Natural killer cell (primary cell): ENCODE data around the gene COPRS. TPM values are rescaled to one million over a fixed set of nuclear protein-coding genes. Genes with fewer than 3 reads are reported as not detected.

Experiments used
- ATAC-seq, 3 donors: fragments of 150-1000 bp in 2 of 3; fragments of 200-7000 bp in 1 of 3; cut with Tn5 transposase; 1 replicate in 1 of 3; 2 replicates in 2 of 3; pipeline ENCODE4 v1.10.0; 2021; ENCODE audit warnings: mild to moderate bottlenecking in 2 of 3, moderate library complexity in 2 of 3
- DNase-seq, 2 donors: peaks; one replicate each; pipeline versions ENCODE4 v3.0.0 to v3.0.0-alpha.2; 2013 to 2021; ENCODE audit warnings: mixed read lengths in 1 of 2
- H3K27ac ChIP-seq: one replicate; pipeline ENCODE4 v1.5.1; 2013; ENCODE audit warnings: mild to moderate bottlenecking, low read length
- H3K27me3 ChIP-seq: one replicate; pipeline ENCODE4 v1.6.1; 2013; ENCODE audit warnings: low read length; ENCODE audit not compliant: control insufficient read depth, insufficient read depth
- H3K36me3 ChIP-seq: one replicate; pipeline ENCODE4 v1.6.1; 2013; ENCODE audit warnings: low read length; ENCODE audit not compliant: control insufficient read depth, insufficient read depth
- H3K4me1 ChIP-seq: one replicate; pipeline ENCODE4 v1.6.1; 2013; ENCODE audit warnings: low read length; ENCODE audit not compliant: control insufficient read depth, insufficient read depth
- H3K4me3 ChIP-seq: one replicate; pipeline ENCODE4 v1.5.1; 2013; ENCODE audit warnings: low read length
- H3K9me3 ChIP-seq: one replicate; pipeline ENCODE4 v1.6.1; 2013; ENCODE audit warnings: low read length; ENCODE audit not compliant: control insufficient read depth, insufficient read depth
- H3K27ac Mint-ChIP-seq, 2 donors: one replicate each; pipeline ENCODE4 v1.8.0; 2022; ENCODE audit warnings: mild to moderate bottlenecking in 2 of 2, mixed read lengths in 2 of 2, moderate library complexity in 1 of 2
- H3K27me3 Mint-ChIP-seq, 2 donors: one replicate each; pipeline ENCODE4 v1.8.0; 2022; ENCODE audit warnings: low read depth in 2 of 2, mixed read lengths in 2 of 2
- H3K36me3 Mint-ChIP-seq: one replicate; pipeline ENCODE4 v1.8.0; 2022; ENCODE audit warnings: mixed read lengths
- H3K4me1 Mint-ChIP-seq, 2 donors: one replicate each; pipeline ENCODE4 v1.8.0; 2022; ENCODE audit warnings: mixed read lengths in 2 of 2
- H3K4me3 Mint-ChIP-seq: one replicate; pipeline ENCODE4 v1.8.0; 2022; ENCODE audit warnings: mild to moderate bottlenecking, moderate library complexity, mixed read lengths
- H3K9me3 Mint-ChIP-seq, 2 donors: one replicate each; pipeline ENCODE4 v1.8.0; 2022; ENCODE audit warnings: mixed read lengths in 2 of 2
- WGBS: methylation state at CpG from one replicate; pipeline ENCODE4 v1.1.7; 2013; ENCODE audit warnings: missing lambda C conversion rate; ENCODE audit not compliant: insufficient coverage; 5-methylcytosine and 5-hydroxymethylcytosine counted together
- intact Hi-C: fragments of 100-400 bp; cut with micrococcal nuclease; formaldehyde crosslinking; loops from one replicate; pipeline ENCODE4 v1.14.2; 2022
- total RNA-seq, 4 donors: library from RNA; stranded (reverse); fragments of 120-200 nt in 1 of 4; gene quantifications; one replicate each; pipeline versions ENCODE4 v1.2.3 to v1.2.4, GENCODE V29; 2013 to 2022
- TF ChIP-seq, protein P1 (sequence below): fragments of 200-600 bp; IDR thresholded peaks from one replicate; pipeline ENCODE4 v1.8.0; 2022; ENCODE audit warnings: antibody characterized with exemption

COPRS gene
- total RNA-seq, 3 donors from 2014 or later (not counting 1 experiment from before 2014, with no cell fraction given): 3.1 to 4.9 (median 3.4) TPM

DNA sequence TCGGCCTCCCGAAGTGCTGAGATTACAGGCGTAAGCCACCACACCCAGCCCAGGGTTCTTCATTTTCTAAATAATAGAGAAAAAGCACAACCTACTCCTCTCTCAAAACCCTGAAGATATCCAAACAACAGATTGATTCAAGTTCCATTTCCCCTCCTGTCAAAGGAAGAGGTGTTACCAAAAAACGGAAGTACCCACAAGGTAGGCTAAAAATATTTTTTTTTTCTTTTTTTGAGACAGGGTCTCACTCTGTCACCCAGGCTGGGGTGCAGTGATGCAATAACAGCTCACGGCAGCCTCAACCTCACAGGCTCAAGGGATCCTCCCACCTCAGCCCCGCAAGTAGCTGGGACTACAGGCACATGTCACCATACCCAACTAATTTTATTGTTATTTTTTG, 23.5 kb upstream of the COPRS start:
- H3K27me3 ChIP-seq: no peaks in the 10 kb centered on the region
- TF ChIP-seq, protein P1, sequence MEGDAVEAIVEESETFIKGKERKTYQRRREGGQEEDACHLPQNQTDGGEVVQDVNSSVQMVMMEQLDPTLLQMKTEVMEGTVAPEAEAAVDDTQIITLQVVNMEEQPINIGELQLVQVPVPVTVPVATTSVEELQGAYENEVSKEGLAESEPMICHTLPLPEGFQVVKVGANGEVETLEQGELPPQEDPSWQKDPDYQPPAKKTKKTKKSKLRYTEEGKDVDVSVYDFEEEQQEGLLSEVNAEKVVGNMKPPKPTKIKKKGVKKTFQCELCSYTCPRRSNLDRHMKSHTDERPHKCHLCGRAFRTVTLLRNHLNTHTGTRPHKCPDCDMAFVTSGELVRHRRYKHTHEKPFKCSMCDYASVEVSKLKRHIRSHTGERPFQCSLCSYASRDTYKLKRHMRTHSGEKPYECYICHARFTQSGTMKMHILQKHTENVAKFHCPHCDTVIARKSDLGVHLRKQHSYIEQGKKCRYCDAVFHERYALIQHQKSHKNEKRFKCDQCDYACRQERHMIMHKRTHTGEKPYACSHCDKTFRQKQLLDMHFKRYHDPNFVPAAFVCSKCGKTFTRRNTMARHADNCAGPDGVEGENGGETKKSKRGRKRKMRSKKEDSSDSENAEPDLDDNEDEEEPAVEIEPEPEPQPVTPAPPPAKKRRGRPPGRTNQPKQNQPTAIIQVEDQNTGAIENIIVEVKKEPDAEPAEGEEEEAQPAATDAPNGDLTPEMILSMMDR: no peak
- intact Hi-C loops: no loop called here
- H3K36me3 ChIP-seq: peaks cover 66% of the 10 kb centered on the region
- WGBS: 64% methylated on average over 5 of the region's 6 CpGs
- H3K4me3 ChIP-seq: no peak overlapping the region
- peaks cover 11% of the 10 kb centered on the region for H3K4me1 ChIP-seq
- Mint-ChIP-seq H3K27me3 (no peaks in the 10 kb centered on the region), H3K4me3 (no peak overlapping the region), H3K4me1 (peaks cover 8% of the 10 kb centered on the region in 2 donors), H3K27ac (no peak overlapping the region), H3K36me3 (peaks cover 17% of the 10 kb centered on the region), H3K9me3 (no peaks in the 10 kb centered on the region)
- no peaks in the 10 kb centered on the region for H3K9me3 ChIP-seq
- ATAC-seq (no peak), DNase-seq (no peak)
- no peak overlapping the region for H3K27ac ChIP-seq

DNA sequence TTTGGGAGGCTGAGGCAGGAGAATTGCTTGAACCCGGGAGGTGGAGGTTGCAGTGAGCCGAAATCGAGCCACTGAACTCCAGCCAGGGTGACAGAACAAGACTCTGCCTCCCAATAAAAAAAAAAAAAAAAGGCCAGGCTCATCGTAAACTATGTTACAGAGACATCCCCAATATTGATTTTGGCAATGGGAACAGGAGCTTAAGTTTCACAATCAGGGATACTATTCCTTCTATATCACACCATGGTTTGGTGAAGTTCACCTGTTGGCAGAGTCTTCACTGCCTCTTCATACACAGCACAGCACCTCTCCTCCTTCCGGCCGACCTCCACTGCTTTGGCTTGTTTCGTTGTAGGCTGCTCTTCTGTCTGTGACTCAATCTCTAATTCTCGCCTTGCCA, 21.3 kb upstream of the COPRS start:
- peaks cover 17% of the 10 kb centered on the region for H3K36me3 Mint-ChIP-seq

DNA sequence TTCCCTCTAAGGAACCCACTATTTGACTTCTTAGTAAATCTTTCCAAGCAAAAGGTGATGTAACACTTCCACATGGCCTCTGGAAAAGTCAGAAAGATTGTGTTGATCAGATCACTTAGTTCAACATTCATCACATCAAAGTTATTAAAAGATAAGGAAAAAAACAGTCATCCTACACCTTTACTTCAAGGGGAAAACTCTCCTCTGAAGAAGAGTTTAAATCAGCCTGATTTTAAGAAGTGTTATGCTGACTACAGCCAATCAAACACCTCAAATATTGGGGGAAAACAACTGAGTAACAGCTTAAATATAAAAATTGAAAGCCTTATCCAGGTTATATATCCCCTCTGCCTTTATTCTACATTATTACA, 19.6 kb upstream of the COPRS start:
- no peaks in the 10 kb centered on the region for H3K9me3 ChIP-seq
- H3K4me3 Mint-ChIP-seq: no peak overlapping the region
- ATAC-seq (no peak), DNase-seq (no peak)
- peaks cover 9% of the 10 kb centered on the region for H3K36me3 Mint-ChIP-seq
- intact Hi-C loops: no loop called here
- H3K27me3 Mint-ChIP-seq: no peaks in the 10 kb centered on the region
- H3K27ac ChIP-seq: no peak overlapping the region
- H3K27ac Mint-ChIP-seq: peak overlapping the region; percentile 59 to 76
- H3K9me3 Mint-ChIP-seq: no peaks in the 10 kb centered on the region
- H3K4me3 ChIP-seq: no peak overlapping the region
- no peaks in the 10 kb centered on the region for H3K27me3 ChIP-seq
- peaks cover 58% of the 10 kb centered on the region for H3K36me3 ChIP-seq
- peaks cover 11% of the 10 kb centered on the region for H3K4me1 ChIP-seq
- peaks cover 8% of the 10 kb centered on the region in 2 donors for H3K4me1 Mint-ChIP-seq
- TF ChIP-seq, protein P1: no peak

More for the DNA sequence above, 21.3 kb upstream of the COPRS start:
- no peak overlapping the region for H3K27ac ChIP-seq
- H3K27ac Mint-ChIP-seq: no peak overlapping the region
- no peak overlapping the region for H3K4me3 Mint-ChIP-seq
- no peaks in the 10 kb centered on the region for H3K9me3 Mint-ChIP-seq
- no peaks in the 10 kb centered on the region for H3K9me3 ChIP-seq
- peaks cover 8% of the 10 kb centered on the region in 2 donors for H3K4me1 Mint-ChIP-seq
- 98% methylated on average over 8 of the region's 8 CpGs for WGBS
- ATAC-seq: no peak
- H3K36me3 ChIP-seq: peaks cover 62% of the 10 kb centered on the region
- no peaks in the 10 kb centered on the region for H3K27me3 ChIP-seq
- TF ChIP-seq, protein P1: no peak
- intact Hi-C loops: no loop called here
- no peaks in the 10 kb centered on the region for H3K27me3 Mint-ChIP-seq
- H3K4me1 ChIP-seq: peaks cover 11% of the 10 kb centered on the region
- H3K4me3 ChIP-seq: no peak overlapping the region
- DNase-seq: no peak
